ENCODE results near the gene CAPS.
"Not testable (repeated sequence)": the region's sequence is repeated elsewhere in the genome, so short reads cannot be mapped to it uniquely, and the experiment has no call there.

CAPS gene

GRCh38 chr19:5881543-5882299 is 32.3 kb upstream of the CAPS start:
- H3K79me1 ChIP-seq (replicated peaks; ENCODE audit: low read length, poor library complexity, severe bottlenecking) = no peaks in the 10 kb centered on the region
- H3K14ac ChIP-seq (ENCODE audit: low read length in 2 of 2) = no peak overlapping the region
- H3K27ac ChIP-seq (ENCODE audit: low read length, poor library complexity, severe bottlenecking) = no peak overlapping the region
- H3K4me3 ChIP-seq (ENCODE audit: insufficient read depth in 1 of 2, low read depth in 1 of 2, low read length in 2 of 2) = no peak overlapping the region
- no peak overlapping the region for H3K4me2 ChIP-seq (ENCODE audit: low read length, poor library complexity, severe bottlenecking)
- no peak overlapping the region for H3K23ac ChIP-seq (ENCODE audit: low read length in 2 of 2)
- H3K9ac ChIP-seq (ENCODE audit: low read length) = no peak overlapping the region
- peak overlapping the region; percentile 55 for H2AK5ac ChIP-seq (ENCODE audit: low read length, severe bottlenecking)
- no peak overlapping the region for H2BK5ac ChIP-seq (ENCODE audit: low read depth, low read length, poor library complexity, severe bottlenecking)
- peak overlapping the region; percentile 33 to 61 for H2BK12ac ChIP-seq (ENCODE audit: low read length in 2 of 2)
- peak overlapping the region; percentile 35 to 53 for H3K4ac ChIP-seq (ENCODE audit: low read depth in 1 of 2, low read length in 2 of 2)
- peak overlapping the region; percentile 37 to 45 for H3K18ac ChIP-seq (ENCODE audit: low read depth in 1 of 2, low read length in 2 of 2)
- no peak overlapping the region for H2AFZ ChIP-seq (ENCODE audit: low read depth, low read length)
- H3K4me1 ChIP-seq (ENCODE audit: control insufficient read depth, insufficient read depth, low read depth, low read length) = peaks cover 31% of the 10 kb centered on the region
- no peak overlapping the region for H2BK120ac ChIP-seq (ENCODE audit: low read depth, low read length)
- H3K9me3 ChIP-seq (ENCODE audit: control insufficient read depth, low read length) = no peaks in the 10 kb centered on the region
- no peaks in the 10 kb centered on the region for H3K36me3 ChIP-seq (ENCODE audit: control insufficient read depth in 1 of 2, insufficient read depth in 2 of 2, low read depth in 1 of 2, low read length in 2 of 2)
- WGBS = 72% methylated on average over 11 of the region's 19 CpGs
- no peak for DNase-seq
- no peak overlapping the region for H2BK15ac ChIP-seq (ENCODE audit: low read depth, poor library complexity, severe bottlenecking)
- no peak overlapping the region for H4K8ac ChIP-seq (ENCODE audit: low read length)
- peaks cover 0 to 18% of the 10 kb centered on the region in 2 experiments for H3K27me3 ChIP-seq (ENCODE audit: control insufficient read depth in 1 of 2, insufficient read depth in 1 of 2, low read length in 2 of 2)
- H4K91ac ChIP-seq (ENCODE audit: low read length) = no peak overlapping the region

DNA sequence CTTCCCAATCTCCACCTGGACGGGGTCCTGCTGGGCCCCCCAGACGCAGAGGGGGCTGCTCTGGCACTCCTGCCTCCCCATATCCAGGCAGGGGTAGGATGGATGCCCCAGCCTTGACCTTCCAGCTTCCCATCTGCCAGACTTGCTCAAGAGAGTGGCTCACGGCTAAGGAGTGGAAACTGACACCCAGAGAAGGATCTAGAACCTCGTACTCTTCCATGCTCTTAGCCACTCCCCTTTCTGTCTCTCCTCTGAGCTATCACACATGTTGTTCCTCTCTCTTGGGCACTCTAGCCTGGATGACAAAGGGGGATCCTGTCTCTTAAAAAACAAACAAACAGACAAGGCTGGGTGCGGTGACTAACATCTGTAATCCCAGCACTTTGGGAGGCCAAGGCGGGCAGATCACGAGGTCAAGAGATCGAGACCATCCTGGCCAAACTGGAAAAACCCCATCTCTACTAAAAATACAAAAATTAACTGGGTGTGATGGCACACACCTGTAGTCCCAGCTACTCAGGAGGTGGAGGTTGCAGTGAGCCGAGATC is 31.6 kb upstream of the CAPS start:
- peak overlapping the region; percentile 4 for H2AK5ac ChIP-seq (ENCODE audit: low read length, severe bottlenecking)
- peak; percentile 77 for DNase-seq
- no peak overlapping the region for H2AFZ ChIP-seq (ENCODE audit: low read depth, low read length)
- no peaks in the 10 kb centered on the region for H3K79me1 ChIP-seq (replicated peaks; ENCODE audit: low read length, poor library complexity, severe bottlenecking)
- no peak overlapping the region for H3K4me3 ChIP-seq (ENCODE audit: insufficient read depth in 1 of 2, low read depth in 1 of 2, low read length in 2 of 2)
- no peaks in the 10 kb centered on the region for H3K9me3 ChIP-seq (ENCODE audit: control insufficient read depth, low read length)
- peak overlapping the region; percentile 52 for H4K91ac ChIP-seq (ENCODE audit: low read length)
- H2BK12ac ChIP-seq (ENCODE audit: low read length in 2 of 2) = peak overlapping the region; percentile 33 to 92
- peak overlapping the region; percentile 71 for H2BK120ac ChIP-seq (ENCODE audit: low read depth, low read length)
- 55% methylated on average over 9 of the region's 9 CpGs for WGBS
- no peaks in the 10 kb centered on the region for H3K36me3 ChIP-seq (ENCODE audit: control insufficient read depth in 1 of 2, insufficient read depth in 2 of 2, low read depth in 1 of 2, low read length in 2 of 2)
- no peak overlapping the region for H3K9ac ChIP-seq (ENCODE audit: low read length)
- H4K8ac ChIP-seq (ENCODE audit: low read length) = no peak overlapping the region
- H3K27ac ChIP-seq (ENCODE audit: low read length, poor library complexity, severe bottlenecking) = no peak overlapping the region
- H3K4ac ChIP-seq (ENCODE audit: low read depth in 1 of 2, low read length in 2 of 2) = peak overlapping the region in 1 of 2 experiments; percentile 53
- peak overlapping the region; percentile 55 for H2BK15ac ChIP-seq (ENCODE audit: low read depth, poor library complexity, severe bottlenecking)
- peaks cover 29% of the 10 kb centered on the region for H3K4me1 ChIP-seq (ENCODE audit: control insufficient read depth, insufficient read depth, low read depth, low read length)
- peak overlapping the region; percentile 37 to 45 for H3K18ac ChIP-seq (ENCODE audit: low read depth in 1 of 2, low read length in 2 of 2)
- H3K23ac ChIP-seq (ENCODE audit: low read length in 2 of 2) = no peak overlapping the region
- H3K14ac ChIP-seq (ENCODE audit: low read length in 2 of 2) = no peak overlapping the region
- H2BK5ac ChIP-seq (ENCODE audit: low read depth, low read length, poor library complexity, severe bottlenecking) = no peak overlapping the region
- H3K27me3 ChIP-seq (ENCODE audit: control insufficient read depth in 1 of 2, insufficient read depth in 1 of 2, low read length in 2 of 2) = peaks cover 0 to 14% of the 10 kb centered on the region in 2 experiments
- H3K4me2 ChIP-seq (ENCODE audit: low read length, poor library complexity, severe bottlenecking) = no peak overlapping the region

DNA sequence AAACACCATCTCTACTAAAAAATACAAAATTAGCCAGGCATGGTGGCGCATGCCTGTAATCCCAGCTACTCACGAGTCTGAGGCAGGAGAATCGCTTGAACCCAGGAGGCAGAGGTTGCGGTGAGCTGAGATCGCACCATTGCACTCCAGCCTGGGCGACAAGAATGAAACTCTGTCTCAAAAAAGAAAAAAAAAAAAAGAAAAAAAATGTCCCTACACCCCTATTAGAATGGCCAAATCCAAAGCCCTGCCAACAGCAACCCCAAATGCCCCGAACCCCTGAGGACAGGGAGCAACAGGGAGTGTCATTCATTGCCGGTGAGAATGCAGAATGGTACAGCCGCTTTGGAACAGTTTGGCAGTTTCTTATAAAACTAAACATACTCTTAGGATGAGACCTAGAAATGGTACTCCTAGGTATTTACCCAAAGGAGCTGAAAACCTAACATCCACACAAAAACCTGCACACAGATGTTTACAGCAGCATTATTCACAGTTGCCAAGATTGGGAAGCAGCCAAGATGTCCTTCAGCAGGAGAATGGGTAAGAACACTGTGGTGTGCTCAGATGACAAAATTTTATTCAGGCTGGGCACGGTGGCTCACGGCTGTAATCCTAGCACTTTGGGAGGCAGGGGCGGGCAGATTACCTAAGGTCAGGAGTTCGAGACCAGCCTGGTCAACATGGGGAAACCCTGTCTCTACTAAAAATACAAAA is 30.7 kb upstream of the CAPS start:
- H3K27me3 ChIP-seq (ENCODE audit: control insufficient read depth in 1 of 2, insufficient read depth in 1 of 2, low read length in 2 of 2) = peaks cover 0 to 13% of the 10 kb centered on the region in 2 experiments
- H2AFZ ChIP-seq (ENCODE audit: low read depth, low read length); H3K27ac ChIP-seq (ENCODE audit: low read length, poor library complexity, severe bottlenecking); H2BK12ac ChIP-seq (ENCODE audit: low read length in 2 of 2); DNase-seq; H3K36me3 ChIP-seq (ENCODE audit: control insufficient read depth in 1 of 2, insufficient read depth in 2 of 2, low read depth in 1 of 2, low read length in 2 of 2); H3K79me1 ChIP-seq (replicated peaks; ENCODE audit: low read length, poor library complexity, severe bottlenecking); H4K8ac ChIP-seq (ENCODE audit: low read length); H2BK15ac ChIP-seq (ENCODE audit: low read depth, poor library complexity, severe bottlenecking); H3K18ac ChIP-seq (ENCODE audit: low read depth in 1 of 2, low read length in 2 of 2); H3K14ac ChIP-seq (ENCODE audit: low read length in 2 of 2); H2BK5ac ChIP-seq (ENCODE audit: low read depth, low read length, poor library complexity, severe bottlenecking); H3K9ac ChIP-seq (ENCODE audit: low read length); H3K23ac ChIP-seq (ENCODE audit: low read length in 2 of 2); H3K4ac ChIP-seq (ENCODE audit: low read depth in 1 of 2, low read length in 2 of 2); H2BK120ac ChIP-seq (ENCODE audit: low read depth, low read length); H3K9me3 ChIP-seq (ENCODE audit: control insufficient read depth, low read length); H4K91ac ChIP-seq (ENCODE audit: low read length); H2AK5ac ChIP-seq (ENCODE audit: low read length, severe bottlenecking); H3K4me3 ChIP-seq (ENCODE audit: insufficient read depth in 1 of 2, low read depth in 1 of 2, low read length in 2 of 2); H3K4me2 ChIP-seq (ENCODE audit: low read length, poor library complexity, severe bottlenecking): not testable (repeated sequence)
- 91% methylated on average over 12 of the region's 13 CpGs for WGBS
- H3K4me1 ChIP-seq (ENCODE audit: control insufficient read depth, insufficient read depth, low read depth, low read length) = peaks cover 25% of the 10 kb centered on the region
